HG03045 (cell line): ENCODE data around the gene FHL1.

Experiments used
- ATAC-seq: cut with Tn5 transposase; IDR thresholded peaks from one replicate; pipeline ENCODE4 v1.9.1; 2021; ENCODE audit warnings: mild to moderate bottlenecking, moderate library complexity; ENCODE audit not compliant: unreplicated experiment

Gene FHL1

GRCh38 chrX:136185401-136186022 lies 38.2 kb downstream of the FHL1 start:
- ATAC-seq, result no peak

DNA sequence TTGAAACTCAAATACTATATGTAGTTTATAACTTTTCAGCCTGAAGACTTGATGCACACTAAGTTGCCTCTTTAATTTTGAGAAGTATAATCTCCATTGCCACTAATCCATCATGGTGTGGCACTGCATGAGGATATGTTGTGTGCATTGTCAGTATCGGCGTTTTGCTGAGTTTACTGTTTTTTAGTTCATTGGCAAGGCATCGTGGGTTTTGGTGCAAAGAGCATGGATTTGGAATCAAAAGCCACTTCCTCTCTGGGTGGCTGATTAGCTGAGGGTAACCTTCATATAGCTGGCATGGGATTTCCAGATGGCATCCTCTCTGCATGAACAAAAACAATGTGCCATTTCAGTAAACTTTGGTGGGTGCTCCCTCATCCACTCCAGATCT lies 38.7 kb downstream of the FHL1 start:
- no peak for ATAC-seq

- no peak for ATAC-seq
Measured at GRCh38 chrX:136189222-136189621, 41.9 kb downstream of the FHL1 start.

- no peak for ATAC-seq
Measured at GRCh38 chrX:136190038-136190713, 42.8 kb downstream of the FHL1 start.

DNA sequence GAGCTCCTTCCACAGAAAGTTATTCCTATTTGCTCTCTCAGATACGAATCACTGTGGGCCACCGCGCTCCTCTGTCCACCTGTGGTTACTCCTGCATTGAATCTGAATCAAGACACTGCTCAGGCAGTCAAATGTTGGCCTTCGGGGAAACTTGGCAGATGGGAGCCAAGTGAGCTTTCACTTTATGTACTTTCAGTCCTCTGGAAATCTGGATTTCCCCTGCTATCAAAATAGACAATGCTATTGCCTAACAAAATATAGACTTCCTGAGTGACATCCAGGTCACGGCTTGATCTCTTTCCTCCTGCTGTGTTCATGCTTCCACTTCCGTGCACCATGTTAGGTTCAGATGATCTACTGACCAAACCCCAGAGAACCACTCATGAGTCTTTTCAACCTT lies 43.8 kb downstream of the FHL1 start:
- no peak for ATAC-seq

DNA sequence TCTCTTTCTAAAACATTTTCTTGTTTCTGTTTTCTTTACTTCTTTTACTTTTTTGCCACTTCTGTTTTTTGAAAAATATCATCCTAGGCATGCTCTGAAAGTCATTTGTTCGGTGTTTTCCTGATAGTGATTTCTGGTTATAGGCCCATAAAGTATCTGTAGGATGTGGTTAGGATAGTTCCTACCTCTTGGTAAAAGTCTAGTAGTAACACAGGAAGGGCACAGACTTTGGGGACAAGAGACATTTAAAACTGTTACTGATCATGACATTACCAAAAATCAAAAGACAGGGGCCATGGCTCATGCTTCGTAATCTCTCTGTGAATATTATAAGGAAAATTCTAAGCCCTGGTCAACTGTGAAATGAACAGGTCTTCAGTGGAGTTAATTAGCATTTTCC lies 44.8 kb downstream of the FHL1 start:
- ATAC-seq, result no peak

DNA sequence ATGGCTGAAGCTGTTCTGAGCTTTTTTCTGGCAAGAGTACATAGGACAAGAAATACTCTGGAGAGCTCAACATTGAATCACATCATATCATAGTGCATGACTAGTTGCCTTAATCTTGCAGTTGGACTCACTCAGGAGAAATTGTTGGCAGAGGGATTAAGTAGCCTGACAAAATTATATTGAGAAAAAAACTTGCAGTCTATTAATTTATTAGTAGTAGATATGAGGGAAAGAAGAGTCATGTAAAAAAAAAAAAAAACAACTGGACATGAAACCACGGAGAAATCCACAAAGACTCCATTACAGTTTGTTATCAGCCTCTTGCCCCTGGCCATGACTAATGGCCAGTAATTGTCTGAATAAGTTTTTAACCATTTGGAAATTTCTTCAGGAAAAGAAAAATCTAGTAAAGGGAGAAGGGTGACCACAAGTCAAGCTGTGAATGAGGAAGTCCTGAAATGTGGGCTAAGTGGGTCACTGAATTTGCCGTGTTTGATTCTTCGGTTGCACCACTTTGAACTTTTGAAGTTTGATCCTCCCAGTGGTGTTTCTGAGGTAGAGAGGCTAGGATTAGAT lies 45.6 kb downstream of the FHL1 start:
- no peak for ATAC-seq

DNA sequence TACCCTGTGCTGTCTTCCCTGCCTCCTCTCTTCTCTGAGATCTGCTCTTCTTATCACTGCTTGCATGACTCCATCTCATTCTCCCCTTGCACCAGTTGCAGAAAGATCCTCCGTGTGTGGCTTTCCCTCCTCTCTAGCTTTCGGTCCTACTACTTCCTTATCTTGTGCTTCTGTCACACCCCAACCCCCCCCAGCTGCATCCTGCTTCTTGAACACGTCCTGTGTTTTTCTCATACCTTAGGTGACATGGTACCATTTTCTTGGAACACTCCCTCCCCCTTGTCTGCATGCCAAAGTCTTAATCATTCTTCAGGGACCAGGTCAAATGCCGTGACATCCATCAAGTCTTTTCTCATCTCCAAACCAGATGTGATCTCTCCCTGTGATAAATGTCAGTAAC lies 46.4 kb downstream of the FHL1 start:
- no peak for ATAC-seq

- no peak for ATAC-seq
Measured at GRCh38 chrX:136194536-136194935, 47.2 kb downstream of the FHL1 start.

GRCh38 chrX:136195247-136195646 lies 47.9 kb downstream of the FHL1 start:
- ATAC-seq, result no peak

GRCh38 chrX:136196691-136197155 lies 49.4 kb downstream of the FHL1 start:
- ATAC-seq, result no peak

GRCh38 chrX:136198010-136198409 lies 50.7 kb downstream of the FHL1 start:
- no peak for ATAC-seq

DNA sequence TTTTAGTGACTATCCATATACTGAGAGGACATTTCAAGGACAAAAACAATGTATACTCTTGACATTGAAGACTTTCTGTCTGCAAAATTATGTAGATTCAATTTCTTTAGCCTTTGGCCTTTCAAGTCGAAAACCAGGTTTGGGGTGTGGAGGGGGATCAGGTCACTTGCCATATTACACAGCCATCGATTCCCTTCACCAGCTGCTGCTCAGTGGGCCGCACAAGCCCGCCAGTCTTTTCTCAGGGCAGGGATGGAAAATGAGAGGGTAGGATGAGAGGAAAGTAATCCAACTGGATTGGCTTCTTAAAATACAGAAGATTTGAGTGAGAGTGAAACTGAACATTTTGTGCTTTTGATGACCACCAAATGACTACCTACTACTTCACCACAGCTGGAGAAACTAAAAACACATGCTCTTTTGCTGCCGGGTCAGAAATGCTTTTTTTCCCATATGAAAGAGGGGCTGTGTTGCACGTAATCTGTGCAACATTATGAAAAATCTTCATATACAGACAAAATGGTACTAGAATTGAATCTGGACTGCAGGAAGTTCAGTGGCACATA lies 51.4 kb downstream of the FHL1 start:
- ATAC-seq, result no peak

- ATAC-seq, result no peak
Measured at GRCh38 chrX:136199365-136199764, 52.0 kb downstream of the FHL1 start.

DNA sequence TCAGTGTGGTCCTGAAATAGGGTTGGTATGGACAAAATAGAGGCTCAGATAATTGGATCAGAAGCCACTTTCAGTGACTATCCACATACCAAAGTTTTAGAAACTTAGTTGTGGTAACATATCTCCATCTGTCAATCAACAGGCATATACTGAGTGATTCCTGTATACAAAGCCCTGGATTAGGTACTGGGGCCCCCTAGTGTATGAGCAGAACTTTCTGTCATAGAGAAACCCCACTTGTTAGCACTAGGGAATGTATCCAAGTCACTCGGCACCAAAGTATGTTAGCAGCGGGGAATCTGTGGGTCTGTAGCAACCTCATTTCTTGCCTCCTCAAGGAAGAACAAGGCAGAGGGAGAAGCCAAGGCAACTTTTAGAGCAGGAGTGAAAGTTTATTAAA lies 53.1 kb downstream of the FHL1 start:
- ATAC-seq, result no peak

DNA sequence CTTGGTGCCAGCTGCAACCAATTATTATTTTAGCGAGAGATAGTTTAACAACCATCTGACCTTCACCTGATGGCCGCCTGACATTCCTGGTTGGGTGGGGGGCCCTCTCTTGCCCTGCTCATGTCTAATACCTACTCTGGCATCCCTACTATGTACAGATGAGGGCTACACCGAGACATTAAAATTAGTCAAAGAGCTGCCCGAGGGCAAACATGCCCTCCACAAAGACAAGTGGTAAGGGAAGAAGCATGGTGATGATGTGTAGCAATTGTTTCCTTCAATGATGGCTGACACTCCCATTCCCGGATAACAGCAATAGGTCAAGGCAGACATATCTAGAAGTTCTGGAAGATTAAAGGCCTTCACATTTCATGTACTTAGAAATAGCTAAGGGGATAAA lies 54.3 kb downstream of the FHL1 start:
- no peak for ATAC-seq

- no peak for ATAC-seq
Measured at GRCh38 chrX:136202889-136203288, 55.6 kb downstream of the FHL1 start.

GRCh38 chrX:136203438-136203837 lies 56.1 kb downstream of the FHL1 start:
- no peak for ATAC-seq

DNA sequence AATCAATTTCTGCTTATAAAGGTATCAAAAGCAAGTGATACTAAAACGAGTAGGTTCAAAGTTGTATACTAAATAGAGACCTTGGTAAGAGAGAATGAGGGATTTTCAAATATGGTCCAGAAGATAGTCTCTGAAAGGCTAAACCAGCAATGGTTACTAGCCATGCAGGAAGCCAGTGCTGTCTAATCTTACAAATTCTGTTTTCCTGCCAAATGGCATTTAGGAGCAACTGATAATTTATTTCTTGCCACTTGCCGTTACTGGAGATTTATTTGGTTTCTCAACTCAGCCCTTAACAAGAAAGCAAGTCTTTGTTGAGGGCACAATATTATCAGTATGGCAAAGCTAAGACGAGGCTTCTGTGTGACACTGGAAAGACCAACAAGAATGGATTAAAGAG lies 56.6 kb downstream of the FHL1 start:
- ATAC-seq, result no peak

GRCh38 chrX:136204571-136204970 lies 57.2 kb downstream of the FHL1 start:
- no peak for ATAC-seq

DNA sequence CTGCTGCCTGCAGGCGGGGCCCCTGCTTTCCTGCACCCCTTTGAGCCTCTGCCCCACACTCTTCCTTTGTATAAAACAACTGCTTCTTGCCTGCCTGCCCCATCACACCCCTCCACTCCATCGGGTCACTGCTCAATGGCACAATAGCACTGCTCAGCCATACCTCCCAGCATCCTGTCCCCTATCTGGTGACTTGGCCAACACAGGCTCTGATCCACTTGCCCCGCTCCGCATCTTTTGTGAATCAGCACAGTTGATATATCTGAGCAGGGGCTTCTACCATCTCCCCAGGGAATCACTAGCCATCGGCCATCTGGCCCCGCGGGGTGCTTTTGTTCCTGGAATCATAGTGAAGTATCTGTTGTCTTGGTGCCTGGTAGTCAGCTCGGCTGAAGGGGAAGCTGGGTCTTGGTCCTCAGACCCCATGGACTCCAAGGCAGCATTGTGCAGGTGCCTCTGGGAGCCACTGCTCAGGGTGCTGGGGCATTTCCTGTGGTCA lies 58.6 kb downstream of the FHL1 start:
- ATAC-seq, result no peak

GRCh38 chrX:136206916-136207315 lies 59.6 kb downstream of the FHL1 start:
- no peak for ATAC-seq
